HUDEP-2 (cell line): Measurements from ENCODE around the gene VWF.
"Not testable (repeated sequence)": the region's sequence is repeated elsewhere in the genome, so short reads cannot be mapped to it uniquely, and the experiment has no call there.

Source experiments
- DNase-seq, 76 experiments: peaks; one replicate each; lab custom pipeline; 2025; ENCODE audit not compliant: unreplicated experiment in 76 of 76; lab: John Stamatoyannopoulos, UW

The VWF gene

DNA sequence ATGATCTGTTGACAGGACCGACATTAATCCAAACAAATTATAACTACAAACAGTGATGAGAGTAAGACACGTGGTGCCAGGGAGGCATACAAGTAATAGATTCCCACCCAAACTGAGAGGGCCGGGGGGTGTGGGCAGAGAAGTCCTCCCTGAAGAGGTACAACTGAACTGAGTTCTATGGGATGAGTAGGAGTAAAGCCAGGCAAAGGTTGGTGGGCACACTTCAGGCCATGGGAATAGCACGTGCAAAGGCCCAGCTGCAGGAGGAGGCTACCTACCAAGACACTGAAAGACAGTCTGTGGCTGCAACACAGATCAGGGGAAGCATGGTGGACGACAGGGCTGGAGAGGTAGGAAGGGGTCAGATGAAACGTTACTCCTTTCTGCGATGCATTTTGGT lies 22.0 kb upstream of the VWF start:
- no peak for DNase-seq

DNA sequence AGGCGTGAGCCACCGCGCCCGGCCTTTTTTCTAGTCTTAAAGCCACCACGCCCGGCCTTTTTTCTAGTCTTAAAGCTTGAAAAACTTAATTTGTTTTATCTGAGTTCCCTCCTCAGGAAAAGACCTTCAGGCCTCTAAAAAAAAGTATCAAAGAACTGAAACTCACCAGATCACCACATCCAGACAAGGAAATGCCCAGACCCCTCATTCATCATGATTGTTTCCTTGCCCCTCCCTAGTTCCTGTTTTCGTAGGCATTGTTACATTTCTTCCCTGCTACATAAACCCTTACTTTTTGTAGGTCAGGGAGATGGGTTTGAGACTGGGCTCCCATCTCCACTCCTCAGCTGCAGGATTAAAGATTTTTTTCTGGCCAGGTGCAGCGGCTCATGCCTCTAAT lies 21.1 kb upstream of the VWF start:
- no peak for DNase-seq

- no peak for DNase-seq
Observed at GRCh38 chr12:6143303-6143675, 18.8 kb upstream of the VWF start.

GRCh38 chr12:6142368-6143302 lies 18.2 kb upstream of the VWF start:
- not testable (repeated sequence) for DNase-seq

GRCh38 chr12:6141731-6142367 lies 17.4 kb upstream of the VWF start:
- not testable (repeated sequence) for DNase-seq

GRCh38 chr12:6140651-6141447 lies 16.4 kb upstream of the VWF start:
- no peak for DNase-seq

DNA sequence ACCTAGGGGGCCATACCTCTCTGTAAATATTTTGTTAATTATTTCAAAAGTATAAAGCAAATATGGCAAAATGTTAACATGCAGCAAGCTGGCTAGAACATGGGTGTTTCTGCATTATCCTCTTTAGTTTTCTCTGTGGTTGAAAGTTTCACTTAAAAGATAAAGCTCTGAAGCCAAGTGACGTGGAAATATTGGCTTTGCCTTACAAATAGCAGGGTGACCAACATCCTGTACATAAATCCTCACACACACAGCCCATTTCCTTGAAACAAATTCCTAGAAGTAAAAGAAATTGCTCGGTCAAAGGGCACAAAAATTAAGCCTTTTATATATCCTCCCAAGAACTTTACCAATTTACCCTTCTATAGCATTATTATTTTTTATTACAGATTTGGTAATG lies 10.6 kb upstream of the VWF start:
- no peak for DNase-seq

- DNase-seq = no peak
Observed at GRCh38 chr12:6133642-6134041, 9.2 kb upstream of the VWF start.

GRCh38 chr12:6132496-6132895 lies 8.0 kb upstream of the VWF start:
- DNase-seq = no peak

DNA sequence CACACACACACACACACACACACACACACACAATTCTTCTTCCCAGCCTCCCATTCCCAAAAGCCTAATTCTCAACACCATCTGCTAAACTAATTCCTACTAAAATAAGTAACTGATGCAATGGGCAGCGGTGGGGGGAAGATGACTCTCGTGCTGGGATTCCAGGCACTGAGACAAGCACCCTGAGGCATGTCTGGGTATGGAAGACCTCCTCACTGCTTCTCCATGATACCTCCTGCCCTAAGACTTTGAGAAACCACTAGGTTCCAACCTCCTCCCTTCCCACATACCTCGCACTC lies 789 bp upstream of the VWF start:
- no peak for DNase-seq

DNA sequence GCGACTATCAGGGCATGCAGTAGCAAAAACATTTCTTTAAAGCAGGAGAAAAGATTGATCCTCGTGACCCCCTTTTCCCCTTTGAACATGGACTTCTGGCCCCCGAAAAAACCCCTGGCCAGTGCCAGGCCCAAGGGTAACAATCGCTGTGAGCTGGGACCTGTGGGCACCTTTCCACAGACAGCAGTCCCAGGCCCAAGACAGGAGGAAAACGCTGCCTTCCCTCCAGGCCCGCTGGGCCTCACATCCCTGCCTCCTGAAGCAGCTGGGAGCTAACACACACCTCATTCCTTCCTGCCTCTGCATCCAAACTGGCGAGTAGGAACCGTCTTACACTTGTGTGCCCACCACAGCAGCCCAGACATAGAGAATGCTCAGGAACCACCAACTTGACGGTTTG lies 1.2 kb downstream of the VWF start:
- DNase-seq = no peak

- no peak for DNase-seq
Observed at GRCh38 chr12:6122201-6122600, 2.3 kb downstream of the VWF start.

DNA sequence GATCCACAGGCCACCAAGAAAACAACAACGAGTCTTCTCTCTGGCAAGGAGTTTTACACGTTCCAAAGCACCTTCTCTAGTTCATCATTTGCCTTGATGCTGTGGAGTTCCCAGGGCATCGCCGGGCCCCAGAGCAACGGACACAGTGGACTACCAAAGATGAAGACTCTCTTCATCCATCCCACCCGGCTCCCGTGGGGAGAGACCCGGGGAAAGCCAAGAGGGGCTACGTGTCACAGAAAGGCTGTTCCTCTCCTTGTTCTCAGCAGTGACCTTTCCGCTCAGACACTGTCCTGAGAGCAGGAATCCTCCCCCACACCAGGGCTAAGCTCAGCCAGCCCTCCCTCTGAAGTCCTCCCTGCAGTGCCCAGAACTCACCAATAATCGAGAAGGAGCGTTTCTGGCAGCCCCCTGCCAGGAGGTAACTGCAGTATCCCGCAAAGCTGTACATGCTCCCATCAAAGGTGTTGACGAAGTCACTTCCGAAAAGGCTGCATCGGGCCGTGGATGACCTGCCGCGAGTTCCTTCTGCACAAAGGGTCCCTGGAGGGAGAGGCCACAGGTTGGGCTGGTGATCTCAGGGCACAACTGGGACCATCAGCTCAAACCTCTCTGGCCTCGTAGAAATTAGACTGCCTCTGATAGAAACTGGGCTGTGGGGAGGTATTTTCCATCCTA lies 3.5 kb downstream of the VWF start:
- DNase-seq = no peak

- DNase-seq = no peak
Observed at GRCh38 chr12:6118891-6119568, 5.4 kb downstream of the VWF start.

DNA sequence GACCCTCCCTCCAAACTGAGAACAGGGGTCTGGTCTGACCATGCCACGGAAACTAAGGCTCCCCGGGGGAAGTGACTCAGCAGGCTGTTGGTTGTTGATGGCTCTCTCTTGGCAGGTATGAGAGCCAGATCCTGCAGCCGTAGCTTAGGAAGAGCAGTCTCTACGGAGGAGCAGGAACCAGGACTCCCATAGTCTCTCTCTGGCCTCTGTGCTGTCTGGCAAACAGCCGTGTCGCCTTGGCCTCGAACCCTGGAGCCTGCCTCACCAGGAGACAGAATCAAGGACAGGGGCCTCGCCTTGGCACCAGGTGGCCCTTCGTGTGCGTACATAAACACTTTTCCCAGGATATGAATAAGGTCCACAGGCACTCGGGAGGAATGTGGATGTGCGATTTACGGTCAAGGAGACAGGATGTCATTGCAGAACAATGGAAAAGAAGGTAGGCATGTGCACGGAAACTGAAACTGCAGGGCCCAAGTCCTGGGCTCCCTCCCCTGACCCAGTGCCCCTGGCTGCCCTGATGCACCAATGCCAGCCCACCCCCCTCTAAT lies 7.9 kb downstream of the VWF start:
- no peak for DNase-seq

DNA sequence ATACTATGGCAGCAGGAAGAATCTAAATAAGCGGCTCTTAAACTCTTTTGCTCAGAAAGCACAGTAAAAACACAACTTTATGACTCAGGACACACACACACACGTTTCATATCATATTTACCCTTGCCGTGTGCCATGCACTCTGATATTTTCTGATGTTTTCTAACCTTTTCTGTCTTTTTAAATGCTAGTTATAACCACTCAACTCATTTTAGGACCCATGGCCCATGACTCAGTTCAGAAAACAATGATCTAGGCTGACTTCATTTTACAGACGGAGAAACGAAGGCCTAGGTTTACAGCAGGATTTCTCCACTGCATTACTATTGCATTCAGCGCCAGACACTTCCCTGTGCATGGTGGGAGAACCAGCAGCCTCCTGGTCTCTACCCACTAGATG lies 9.1 kb downstream of the VWF start:
- DNase-seq = no peak

- DNase-seq = no peak
Observed at GRCh38 chr12:6114476-6114870, 10.0 kb downstream of the VWF start.

DNA sequence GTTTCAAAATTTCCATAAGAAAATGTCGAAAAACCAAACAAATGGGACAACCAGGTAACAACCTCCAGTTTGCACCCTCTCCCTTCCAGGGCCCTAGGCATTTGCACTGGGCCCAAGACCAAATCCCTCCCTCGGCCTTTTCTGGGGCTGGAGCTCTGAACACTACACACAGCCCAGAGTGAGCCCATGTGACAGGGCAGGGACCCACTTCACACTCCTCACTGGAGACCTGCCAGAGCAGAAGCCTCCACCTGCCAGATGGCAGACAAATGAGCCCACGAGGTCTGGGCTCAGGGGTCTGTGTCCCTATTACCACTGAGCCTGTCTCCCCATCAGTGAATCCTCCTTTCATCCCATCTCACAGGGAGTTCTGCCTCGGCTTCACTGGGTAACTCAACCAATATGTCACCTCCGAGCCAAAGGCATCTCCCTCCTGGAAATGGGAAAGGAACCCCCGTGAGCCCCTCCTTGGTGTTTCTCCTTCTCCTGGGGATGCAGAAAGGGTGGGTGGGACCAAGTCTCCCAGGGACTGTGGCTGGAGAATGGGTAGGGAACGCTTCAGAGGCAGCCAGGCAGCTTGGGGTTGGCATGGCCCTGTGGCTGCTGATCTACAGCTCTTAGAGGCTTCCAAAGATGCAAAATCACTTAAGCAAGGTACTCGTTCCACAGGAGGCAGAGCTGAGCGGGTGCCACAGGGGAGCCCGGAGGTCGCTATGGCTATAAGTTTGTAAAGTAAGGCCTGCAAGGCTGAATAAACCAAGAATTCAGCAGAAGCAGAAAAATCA lies 10.6 kb downstream of the VWF start:
- no peak for DNase-seq

- no peak for DNase-seq
Observed at GRCh38 chr12:6112004-6112403, 12.5 kb downstream of the VWF start.

DNA sequence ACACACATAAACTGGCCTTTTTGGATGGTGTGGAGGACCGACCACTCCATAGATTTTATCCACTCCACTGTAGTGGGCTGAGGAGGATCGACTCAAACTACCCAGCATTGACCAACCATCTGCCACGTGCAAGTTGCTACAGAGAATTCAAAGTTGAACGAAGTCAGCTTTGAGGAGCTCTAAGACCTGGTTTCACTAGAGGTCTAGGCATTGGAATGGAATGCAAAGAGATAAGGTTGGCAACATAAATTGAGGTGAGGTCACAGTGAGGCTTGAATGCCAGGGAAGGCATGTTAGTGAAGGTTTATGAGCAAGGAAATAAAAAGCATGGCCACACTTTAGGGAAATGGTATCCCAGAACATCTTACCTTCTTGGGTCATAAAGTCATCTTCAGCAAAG lies 14.5 kb downstream of the VWF start:
- DNase-seq = no peak
